HG02610 (cell line): ENCODE measurements around the gene PTP4A1.

Experiments used
- ATAC-seq: cut with Tn5 transposase; IDR thresholded peaks from one replicate; pipeline ENCODE4 v1.9.1; 2021; ENCODE audit warnings: mild to moderate bottlenecking, moderate library complexity; ENCODE audit not compliant: unreplicated experiment

The PTP4A1 gene

DNA sequence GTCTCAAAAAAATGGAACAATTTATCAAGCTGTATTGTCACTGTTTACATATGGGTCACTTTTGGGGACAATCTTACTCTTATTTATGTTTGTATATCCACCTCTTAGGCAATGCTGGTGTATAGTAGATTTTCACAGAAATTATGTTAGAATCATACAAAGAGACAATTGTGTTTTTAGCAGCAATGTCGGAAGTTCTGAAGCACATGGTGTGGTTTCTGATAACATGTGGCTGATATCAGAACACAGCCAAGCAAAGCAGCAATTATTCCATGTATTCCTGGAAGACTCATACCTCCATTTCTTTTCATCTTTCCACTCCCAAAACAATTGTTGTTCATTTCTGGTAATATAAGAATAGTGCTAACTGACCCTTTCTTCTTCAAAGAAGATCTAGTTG, 17.5 kb upstream of the PTP4A1 start:
- no peak for ATAC-seq

DNA sequence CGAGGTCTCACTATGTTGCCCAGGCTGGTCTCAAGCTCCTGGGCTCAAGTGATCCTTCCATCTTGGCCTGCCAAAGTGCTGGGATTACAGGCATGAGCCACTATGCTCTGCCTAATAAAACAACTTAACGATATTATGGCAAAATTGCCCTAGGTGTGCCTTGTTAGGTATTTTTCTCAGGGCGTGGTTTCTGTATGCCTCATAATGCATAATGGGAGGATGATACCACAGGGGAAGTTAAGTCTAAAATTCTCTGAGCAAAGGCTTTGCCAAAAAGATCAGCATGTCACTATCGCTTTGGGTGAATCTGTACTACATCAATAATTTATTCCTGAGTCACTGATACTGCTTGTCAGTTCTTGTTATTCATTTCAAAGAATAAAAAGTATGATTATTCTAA, 15.9 kb upstream of the PTP4A1 start:
- no peak for ATAC-seq

DNA sequence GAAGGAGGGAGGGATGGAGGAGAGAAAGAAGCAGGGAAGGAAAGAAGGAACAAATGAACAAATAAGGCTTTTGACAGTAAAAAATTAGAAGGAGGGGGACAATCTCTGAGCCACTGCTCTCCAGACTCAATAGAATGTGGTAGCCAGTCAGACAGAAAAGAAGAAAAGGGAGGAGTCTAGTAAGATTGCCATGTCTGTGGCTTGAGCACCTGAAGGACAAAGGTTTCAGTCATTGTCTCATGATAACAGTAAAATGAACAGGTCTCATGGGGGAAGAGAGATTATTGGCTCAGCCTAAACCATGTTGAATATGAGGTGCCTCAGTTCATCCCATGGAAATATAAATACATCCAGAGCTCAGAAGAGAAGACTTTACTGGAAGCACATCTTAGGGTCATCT, 14.0 kb upstream of the PTP4A1 start:
- ATAC-seq: peak; percentile 61

DNA sequence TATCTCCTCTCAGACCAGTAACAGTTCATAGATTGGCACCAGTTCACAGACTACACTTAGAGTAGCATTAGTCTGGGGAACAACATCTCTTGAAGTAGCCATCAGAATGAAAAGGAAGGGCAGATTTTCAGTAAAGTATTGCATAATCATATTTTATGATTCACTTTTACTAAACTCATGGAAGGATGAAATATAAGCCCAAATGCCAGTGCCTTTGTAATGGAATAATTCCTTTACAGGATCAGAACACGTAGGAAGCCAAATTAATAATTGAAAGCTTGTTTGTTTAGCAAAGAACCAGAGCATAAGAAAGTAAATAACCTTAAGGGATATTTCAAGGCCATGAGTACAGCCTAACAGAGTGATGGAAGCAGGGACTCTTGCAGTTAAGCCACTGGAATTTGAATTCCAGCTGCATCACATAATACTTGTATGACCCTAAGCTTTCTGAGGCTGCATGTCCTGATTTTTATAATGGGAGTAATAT, 11.4 kb upstream of the PTP4A1 start:
- no peak for ATAC-seq

DNA sequence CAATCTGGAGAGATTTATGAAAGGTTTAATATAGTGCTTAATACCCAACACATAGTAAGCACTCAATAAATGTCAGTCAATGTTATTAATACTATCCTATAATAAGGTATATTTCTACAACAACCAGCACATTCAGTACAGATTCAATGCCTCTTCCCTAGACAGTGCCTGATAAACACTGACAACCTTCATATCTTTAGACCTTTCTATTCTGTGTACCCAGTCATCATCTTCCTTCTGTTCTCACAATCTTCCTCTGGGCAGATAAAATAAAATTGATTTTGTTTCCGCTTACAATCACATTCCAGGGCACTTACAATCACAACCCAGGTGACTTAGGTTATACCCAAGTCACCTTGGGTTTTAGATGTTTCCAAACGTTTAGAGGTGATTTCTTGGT, 11.0 kb upstream of the PTP4A1 start:
- no peak for ATAC-seq

DNA sequence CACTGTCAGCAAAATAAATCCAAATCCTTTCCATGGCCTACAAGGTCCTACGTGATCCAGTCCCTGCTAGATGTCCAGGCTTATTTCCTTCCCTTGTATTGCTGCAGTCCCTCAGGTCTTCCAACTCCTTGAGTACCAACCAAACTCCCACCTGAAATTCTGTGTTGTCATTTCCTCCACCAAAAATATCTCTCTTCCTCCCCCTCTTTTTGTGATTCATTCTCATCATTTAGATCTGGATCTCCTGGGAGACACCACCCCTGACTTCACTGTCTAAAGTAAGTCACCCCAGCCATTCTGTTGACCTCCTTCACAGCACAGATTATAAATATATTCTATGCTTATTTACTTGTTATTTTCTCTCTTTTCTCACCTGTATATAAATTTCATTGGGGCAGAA, 9.0 kb upstream of the PTP4A1 start:
- ATAC-seq: no peak

DNA sequence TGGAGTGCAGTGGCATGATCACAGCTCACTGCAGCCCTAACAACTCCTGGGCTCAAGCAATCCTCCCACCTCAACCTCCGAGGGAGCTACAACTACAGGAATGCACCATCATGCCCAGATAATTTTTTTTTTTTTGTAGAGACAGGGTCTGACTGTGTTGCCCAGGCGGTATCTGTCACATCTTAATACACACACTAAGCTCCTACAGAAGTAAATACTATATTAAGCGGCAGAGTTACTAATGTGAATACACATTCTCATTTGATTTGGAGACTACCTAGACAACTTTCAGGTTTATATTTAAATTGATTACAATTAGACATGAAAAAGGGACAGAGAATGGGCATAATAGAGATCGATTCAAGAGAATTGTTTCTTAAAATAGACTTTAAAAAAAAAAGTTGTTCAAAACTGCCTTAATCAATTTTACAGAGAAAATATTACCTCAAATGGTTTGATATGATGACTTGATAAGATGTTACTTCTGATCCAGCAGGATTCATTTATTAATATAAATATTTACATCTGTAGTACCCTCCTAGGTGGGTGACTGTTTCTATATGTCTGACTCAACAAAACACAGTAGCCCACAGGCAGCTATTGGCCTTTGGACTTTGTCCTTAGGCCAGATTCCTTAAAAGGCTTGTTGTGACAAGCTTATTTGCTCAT, 7.1 kb upstream of the PTP4A1 start:
- no peak for ATAC-seq

DNA sequence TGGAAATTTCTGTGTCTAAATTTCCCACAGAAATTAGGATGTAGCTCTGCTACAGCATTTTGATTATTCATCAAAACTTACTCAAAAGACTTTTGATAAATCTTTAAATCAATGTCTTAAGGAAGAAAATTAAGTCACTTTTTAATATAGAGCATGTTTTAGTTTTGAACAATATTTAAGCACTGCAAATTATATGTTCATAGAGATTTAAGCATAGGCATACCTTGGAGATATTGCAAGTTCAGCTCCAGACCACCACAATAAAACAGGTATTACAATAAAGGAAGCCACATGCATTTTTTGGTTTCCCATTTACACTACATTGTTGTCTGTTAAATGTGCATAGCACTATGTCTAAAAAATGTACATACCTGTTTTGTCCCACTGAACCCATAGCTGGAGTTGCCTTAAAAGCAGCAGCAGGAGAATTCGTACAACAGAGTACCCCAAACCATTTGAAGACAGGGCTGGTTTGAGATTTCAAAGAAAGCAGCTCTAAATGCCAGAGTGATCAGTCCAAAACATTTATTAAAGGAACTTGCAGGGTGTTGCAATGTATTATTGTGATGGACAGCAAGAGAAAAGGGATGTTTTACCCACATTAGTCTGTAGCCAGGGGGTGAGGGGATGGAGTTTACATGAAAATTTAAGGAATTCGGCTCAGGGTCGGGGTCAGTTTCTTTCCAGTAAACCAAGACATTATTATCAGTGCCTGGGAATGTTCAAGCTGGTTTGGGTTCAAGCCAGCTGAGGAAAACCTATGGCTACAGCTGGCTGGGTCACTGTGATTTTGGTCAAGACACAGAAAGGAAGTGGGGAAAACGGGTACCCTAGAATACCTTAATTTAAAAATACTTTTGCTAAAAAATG, 6.3 kb upstream of the PTP4A1 start:
- ATAC-seq: no peak

DNA sequence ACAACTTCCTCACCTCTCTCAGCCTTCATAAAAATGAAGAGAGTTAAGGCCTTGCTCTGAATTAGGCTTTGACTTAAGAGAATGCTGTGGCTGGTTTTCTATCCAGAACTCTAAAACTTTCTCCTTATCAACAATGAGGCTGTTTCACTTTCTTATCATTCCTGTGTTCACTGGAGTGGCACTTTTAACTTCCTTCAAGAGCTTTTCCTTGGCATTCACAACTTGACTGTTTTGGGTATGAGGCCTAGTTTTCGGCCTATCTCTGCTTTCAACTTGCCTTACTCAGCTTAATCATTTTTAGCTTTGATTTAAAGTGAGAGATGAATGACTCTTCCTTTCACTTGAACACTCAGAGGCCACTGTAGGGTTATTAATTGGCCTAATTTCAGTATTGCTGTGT, 4.3 kb upstream of the PTP4A1 start:
- ATAC-seq: no peak

DNA sequence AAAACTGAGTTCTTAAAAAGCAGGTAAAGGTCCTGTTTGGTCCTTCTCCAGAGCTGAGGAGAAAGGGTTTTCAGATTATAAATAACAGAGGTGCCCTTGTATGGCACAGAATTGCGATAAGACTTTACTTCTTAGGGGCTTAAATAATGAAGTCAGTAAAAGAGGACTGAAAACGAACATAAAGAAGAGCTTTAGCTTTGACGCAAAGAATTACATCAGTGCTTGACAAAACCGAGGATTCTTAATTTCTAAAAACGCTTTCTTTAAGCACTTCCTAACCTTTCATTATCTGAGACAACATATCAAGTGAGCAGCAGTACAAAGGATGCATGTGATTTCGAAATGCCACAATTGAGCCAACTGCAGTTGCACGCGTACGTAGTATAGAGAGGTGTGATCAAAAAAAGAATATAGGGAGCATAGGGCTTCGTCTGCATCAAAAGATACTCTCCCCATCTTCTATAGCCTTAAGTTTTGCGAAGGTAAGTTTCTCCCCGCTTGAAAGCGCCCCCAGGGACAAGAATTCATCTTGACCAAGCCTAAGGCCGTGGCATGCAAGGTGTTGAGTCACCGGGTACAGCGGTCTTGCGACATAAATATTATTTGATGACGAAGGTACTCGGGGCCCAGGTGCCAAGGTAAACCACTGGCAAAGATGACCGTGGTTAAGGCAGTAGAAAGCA, 778 bp upstream of the PTP4A1 start:
- no peak for ATAC-seq

DNA sequence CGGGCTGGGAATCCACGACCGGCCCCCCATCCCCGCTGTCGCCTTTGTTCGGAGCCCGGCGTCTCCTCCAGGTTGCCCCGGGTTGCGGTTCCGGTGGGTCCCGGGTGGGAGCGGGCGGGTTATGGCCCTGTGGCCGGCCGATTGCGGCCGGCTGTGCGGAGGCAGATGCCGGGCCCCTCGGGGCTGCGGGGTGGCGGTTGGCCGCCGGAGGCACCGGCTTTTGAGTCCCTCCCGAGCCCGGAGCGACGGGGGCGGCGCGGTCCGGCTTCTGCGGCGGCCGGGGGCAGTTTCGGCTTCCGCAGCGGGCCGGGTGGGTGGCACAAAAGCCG, 431 bp downstream of the PTP4A1 start:
- no peak for ATAC-seq

DNA sequence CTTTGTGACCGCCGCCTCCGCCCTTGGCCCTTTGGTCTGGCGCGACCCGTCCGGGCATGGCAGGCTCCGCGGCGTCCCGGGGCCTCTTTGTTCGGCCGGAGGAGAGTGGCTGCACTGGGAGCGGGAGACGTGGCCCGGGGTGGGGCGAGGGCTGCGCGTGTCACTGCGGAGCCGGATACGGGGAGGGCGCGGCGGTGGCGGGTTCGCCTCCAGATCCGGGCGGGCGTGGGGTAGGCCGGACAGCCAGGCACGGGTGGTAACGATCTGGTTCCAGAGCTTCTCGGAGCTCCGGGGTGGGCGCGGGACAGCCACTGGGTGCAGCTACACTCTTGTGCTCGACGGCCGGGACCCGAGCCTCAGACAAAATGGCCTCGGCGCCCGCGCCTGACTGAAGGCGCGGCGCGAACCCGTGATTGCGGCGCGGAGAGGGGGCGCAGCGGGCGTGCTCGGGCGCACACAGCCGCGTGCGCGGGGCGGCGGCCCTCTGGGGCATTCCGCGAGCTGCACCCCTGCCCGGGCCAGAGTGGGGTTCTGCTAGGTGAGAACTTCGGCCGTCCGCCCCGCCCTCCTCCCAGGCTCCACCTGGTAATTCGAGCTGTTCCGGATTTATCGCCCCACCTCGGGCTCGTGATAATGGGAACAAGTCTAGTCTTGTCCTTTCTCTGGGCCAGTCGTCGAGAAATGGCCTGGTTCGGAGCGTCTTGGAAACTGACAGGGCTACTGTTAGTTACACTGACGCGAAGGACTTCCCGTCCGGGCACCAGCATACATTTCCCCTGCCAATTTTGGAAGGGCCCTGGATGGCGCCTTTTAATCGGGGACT, 1.0 kb downstream of the PTP4A1 start:
- peak; percentile 52 for ATAC-seq

DNA sequence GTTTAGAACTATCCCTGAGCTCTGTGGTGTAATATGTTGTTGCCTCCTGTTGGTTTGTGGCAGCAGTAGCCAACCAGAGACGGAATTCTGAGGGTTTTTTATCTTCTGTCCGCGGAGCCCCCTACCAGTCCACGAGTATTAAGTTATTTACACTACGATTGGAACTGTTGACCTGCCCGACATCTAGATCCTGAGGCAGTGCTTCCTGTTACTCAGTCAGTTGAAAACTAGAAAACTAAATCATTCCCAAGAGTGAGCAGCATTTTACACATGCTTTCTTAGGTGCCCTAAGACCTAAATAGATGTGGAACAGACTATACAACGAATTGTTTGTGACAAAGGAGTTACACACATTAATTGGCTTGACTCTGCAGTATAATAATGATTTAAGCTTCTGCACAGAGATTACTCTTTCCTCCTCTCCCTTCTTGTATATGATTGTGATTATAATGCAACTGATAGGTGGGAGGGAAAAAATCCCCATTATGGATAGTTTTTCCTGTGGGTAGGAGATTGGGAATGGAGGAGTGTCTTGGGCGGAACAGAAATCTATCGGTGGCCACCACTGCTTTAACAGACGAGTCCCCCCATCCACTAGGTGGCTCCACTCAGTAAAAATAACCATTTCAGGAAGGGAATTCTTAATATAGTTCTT, 1.7 kb downstream of the PTP4A1 start:
- ATAC-seq: no peak

DNA sequence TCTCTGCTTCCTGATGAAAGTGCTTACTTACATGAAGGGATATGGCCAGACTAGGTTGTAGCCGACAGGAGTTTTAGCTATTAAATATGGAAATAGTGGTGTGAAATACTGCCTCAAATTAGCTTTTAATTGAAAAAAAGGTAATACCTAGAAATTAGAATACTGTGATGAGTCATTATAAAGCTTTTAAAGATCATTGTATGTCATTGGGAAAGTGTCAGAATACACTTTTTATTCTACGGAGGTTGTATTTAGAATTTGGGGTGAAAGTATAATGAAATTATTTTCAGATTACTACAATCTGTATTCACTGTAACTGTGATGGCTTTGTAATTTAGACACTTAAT, 2.2 kb downstream of the PTP4A1 start:
- no peak for ATAC-seq

DNA sequence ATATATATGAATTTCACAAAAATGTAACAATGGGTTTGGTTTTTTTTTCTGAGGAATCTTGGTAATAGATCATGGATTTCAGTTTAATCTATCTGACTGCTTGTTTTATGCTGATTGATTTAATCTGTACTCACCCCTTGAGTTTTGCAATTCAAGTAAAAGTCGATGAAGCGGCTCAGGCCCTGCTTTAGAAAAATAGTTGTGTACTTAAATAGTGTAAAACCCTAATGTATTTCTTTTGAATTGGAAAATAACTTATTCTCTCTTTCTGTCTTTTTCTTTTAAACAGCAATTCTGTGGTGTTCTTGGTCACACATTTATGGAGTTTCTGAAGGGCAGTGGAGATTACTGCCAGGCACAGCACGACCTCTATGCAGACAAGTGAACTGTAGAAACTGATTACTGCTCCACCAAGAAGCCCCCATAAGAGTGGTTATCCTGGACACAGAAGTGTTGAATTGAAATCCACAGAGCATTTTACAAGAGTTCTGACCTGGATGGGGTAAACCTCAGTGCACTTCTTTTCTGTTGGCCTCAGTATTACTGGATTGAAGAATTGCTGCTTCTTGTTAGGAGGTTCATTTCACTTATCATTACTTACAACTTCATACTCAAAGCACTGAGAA, 4.0 kb downstream of the PTP4A1 start:
- no peak for ATAC-seq

DNA sequence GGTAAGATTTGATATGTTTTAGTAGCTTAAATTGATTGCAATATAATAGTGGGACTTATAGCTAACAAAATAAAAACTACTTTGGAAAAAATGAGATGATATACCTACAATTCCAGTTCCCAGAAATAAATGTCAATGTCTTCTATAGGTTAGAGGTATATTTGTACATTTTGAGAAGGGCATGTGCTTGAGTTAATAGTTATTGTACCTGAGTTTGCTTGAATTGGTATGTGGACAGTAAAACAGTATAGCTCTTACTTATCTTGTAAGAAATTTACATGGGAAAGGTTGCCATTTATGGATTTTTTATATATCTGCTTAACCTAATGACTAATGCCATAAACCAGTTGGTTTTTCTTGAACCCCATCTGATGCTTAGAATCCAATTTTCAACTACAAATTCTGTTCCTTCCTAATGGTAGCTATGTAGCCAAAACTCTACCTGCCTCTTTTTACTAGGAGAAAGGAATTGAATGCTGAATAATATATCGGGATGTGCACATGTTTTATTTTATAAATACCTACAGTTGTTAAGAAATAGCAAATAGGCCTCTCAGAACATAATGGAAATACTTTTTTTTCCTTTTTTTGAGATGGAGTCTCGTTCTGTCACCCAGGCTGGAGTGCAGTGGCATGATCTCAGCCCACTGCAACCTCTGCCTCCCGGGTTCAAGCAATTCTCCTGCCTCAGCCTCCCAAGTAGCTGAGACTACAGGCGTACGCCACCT, 4.9 kb downstream of the PTP4A1 start:
- no peak for ATAC-seq

DNA sequence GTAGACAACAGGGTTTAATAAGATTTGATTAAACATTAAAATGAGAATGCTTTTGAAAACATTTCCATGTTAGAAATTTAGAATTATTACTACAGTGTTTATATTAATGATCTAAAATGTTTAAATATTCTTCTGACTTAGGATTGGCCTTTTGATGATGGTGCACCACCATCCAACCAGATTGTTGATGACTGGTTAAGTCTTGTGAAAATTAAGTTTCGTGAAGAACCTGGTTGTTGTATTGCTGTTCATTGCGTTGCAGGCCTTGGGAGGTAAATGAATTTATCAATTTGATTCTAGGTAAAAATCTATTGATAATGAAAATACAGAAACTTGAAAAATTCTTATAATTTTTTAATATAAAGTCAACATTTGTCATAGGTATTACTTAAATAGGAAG, 6.5 kb downstream of the PTP4A1 start:
- ATAC-seq: no peak

DNA sequence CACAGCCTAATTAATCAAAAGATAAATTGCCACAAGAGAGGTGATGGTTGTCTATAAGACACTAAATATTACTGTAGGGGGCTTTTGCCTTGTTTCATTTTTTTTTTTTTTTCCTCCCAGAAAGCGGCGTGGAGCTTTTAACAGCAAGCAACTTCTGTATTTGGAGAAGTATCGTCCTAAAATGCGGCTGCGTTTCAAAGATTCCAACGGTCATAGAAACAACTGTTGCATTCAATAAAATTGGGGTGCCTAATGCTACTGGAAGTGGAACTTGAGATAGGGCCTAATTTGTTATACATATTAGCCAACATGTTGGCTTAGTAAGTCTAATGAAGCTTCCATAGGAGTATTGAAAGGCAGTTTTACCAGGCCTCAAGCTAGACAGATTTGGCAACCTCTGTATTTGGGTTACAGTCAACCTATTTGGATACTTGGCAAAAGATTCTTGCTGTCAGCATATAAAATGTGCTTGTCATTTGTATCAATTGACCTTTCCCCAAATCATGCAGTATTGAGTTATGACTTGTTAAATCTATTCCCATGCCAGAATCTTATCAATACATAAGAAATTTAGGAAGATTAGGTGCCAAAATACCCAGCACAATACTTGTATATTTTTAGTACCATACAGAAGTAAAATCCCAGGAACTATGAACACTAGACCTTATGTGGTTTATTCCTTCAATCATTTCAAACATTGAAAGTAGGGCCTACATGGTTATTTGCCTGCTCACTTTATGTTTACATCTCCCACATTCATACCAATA, 7.8 kb downstream of the PTP4A1 start:
- ATAC-seq: no peak

DNA sequence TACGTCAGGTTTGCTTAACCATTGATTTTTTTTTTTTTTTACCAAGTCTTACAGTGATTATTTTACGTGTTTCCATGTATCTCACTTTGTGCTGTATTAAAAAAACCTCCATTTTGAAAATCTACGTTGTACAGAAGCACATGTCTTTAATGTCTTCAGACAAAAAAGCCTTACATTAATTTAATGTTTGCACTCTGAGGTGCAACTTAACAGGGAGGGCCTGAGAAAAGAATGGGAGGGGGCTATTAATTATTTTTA, 8.4 kb downstream of the PTP4A1 start:
- no peak for ATAC-seq
